Measurements from ENCODE around the gene IL10. TPM values are rescaled to one million over a fixed set of nuclear protein-coding genes. Genes with fewer than 3 reads are reported as not detected.

The IL10 gene
- total and polyA plus RNA-seq, 5 donors, result 0.59 to 5.9 (median 1.0) TPM

GRCh38 chr1:206729507-206729906 lies 42.8 kb downstream of the IL10 start:
- peaks cover 19% of the 10 kb centered on the region for H3K4me1 ChIP-seq (ENCODE audit: control insufficient read depth, insufficient read depth, low read length)
- no peak for DNase-seq
- no peaks in the 10 kb centered on the region for H3K9me3 ChIP-seq (ENCODE audit: control insufficient read depth, low read length)
- ATAC-seq, result no peak
- H3K4me3 ChIP-seq (ENCODE audit: low read length), result no peak overlapping the region
- WGBS, result 91% methylated on average over 3 of the region's 3 CpGs
- no peak overlapping the region for H3K27ac ChIP-seq (ENCODE audit: low read length)
- intact Hi-C loops (cut with DNase I), result loop anchor here (5.0 to 10.0 kb wide), 3 partner anchors 75 to 185 kb away; no protein-coding TSS in a partner anchor
- no peaks in the 10 kb centered on the region for H3K27me3 ChIP-seq (ENCODE audit: control insufficient read depth, insufficient read depth)

- Histone ChIP-seq H3K4me3 (ENCODE audit: low read length) (no peak overlapping the region), H3K27ac (ENCODE audit: low read length) (no peak overlapping the region), H3K27me3 (ENCODE audit: control insufficient read depth, insufficient read depth) (no peaks in the 10 kb centered on the region), H3K4me1 (ENCODE audit: control insufficient read depth, insufficient read depth, low read length) (peaks cover 21% of the 10 kb centered on the region), H3K9me3 (ENCODE audit: control insufficient read depth, low read length) (no peaks in the 10 kb centered on the region)
- DNase-seq (no peak), ATAC-seq (no peak)
- intact Hi-C loops (cut with DNase I), result loop anchor here (5.0 to 10.0 kb wide), 3 partner anchors 74 to 186 kb away; no protein-coding TSS in a partner anchor
- 88% methylated on average over 6 of the region's 6 CpGs for WGBS
These were observed 43.2 kb downstream of the IL10 start for GRCh38 chr1:206729050-206729449.

- Histone ChIP-seq H3K27me3 (ENCODE audit: control insufficient read depth, insufficient read depth) (no peaks in the 10 kb centered on the region), H3K4me3 (ENCODE audit: low read length) (no peak overlapping the region), H3K4me1 (ENCODE audit: control insufficient read depth, insufficient read depth, low read length) (peaks cover 25% of the 10 kb centered on the region), H3K9me3 (ENCODE audit: control insufficient read depth, low read length) (no peaks in the 10 kb centered on the region), H3K27ac (ENCODE audit: low read length) (no peak overlapping the region)
- 33% methylated on average over 9 of the region's 9 CpGs for WGBS
- DNase-seq (no peak), ATAC-seq (no peak)
- intact Hi-C loops (cut with DNase I), result loop anchor here (5.0 to 10.0 kb wide), 3 partner anchors 74 to 186 kb away; no protein-coding TSS in a partner anchor
These were observed 43.7 kb downstream of the IL10 start for GRCh38 chr1:206728697-206728987.

- ATAC-seq, result no peak
- intact Hi-C loops (cut with DNase I), result loop anchor here (5.0 to 10.0 kb wide), 3 partner anchors 73 to 187 kb away; no protein-coding TSS in a partner anchor
- WGBS, result 53% methylated on average over 8 of the region's 8 CpGs
- Histone ChIP-seq H3K27me3 (ENCODE audit: control insufficient read depth, insufficient read depth) (no peaks in the 10 kb centered on the region), H3K4me1 (ENCODE audit: control insufficient read depth, insufficient read depth, low read length) (peaks cover 29% of the 10 kb centered on the region), H3K9me3 (ENCODE audit: control insufficient read depth, low read length) (no peaks in the 10 kb centered on the region), H3K27ac (ENCODE audit: low read length) (peak overlapping the region; percentile 56), H3K4me3 (ENCODE audit: low read length) (no peak overlapping the region)
- DNase-seq, result no peak
These were observed 44.2 kb downstream of the IL10 start for GRCh38 chr1:206727981-206728696.

- H3K27ac ChIP-seq (ENCODE audit: low read length), result peak overlapping the region; percentile 48
- intact Hi-C loops (cut with DNase I), result loop anchor here (5.0 to 10.0 kb wide), 3 partner anchors 71 to 189 kb away; no protein-coding TSS in a partner anchor
- ATAC-seq, result no peak
- no peaks in the 10 kb centered on the region for H3K9me3 ChIP-seq (ENCODE audit: control insufficient read depth, low read length)
- peak in 1 of 3 donors; percentile 52 for DNase-seq
- 66% methylated on average over 9 of the region's 9 CpGs for WGBS
- H3K4me3 ChIP-seq (ENCODE audit: low read length), result no peak overlapping the region
- no peaks in the 10 kb centered on the region for H3K27me3 ChIP-seq (ENCODE audit: control insufficient read depth, insufficient read depth)
- H3K4me1 ChIP-seq (ENCODE audit: control insufficient read depth, insufficient read depth, low read length), result peaks cover 35% of the 10 kb centered on the region
These were observed 47.0 kb downstream of the IL10 start for GRCh38 chr1:206725109-206725963.

- intact Hi-C loops (cut with DNase I), result loop anchor here (5.0 to 10.0 kb wide), 3 partner anchors 37 to 191 kb away; no protein-coding TSS in a partner anchor
- H3K4me1 ChIP-seq (ENCODE audit: control insufficient read depth, insufficient read depth, low read length), result peaks cover 36% of the 10 kb centered on the region
- WGBS, result 38% methylated on average over 12 of the region's 12 CpGs
- ATAC-seq, result peak; percentile 76 to 78
- no peak overlapping the region for H3K4me3 ChIP-seq (ENCODE audit: low read length)
- H3K9me3 ChIP-seq (ENCODE audit: control insufficient read depth, low read length), result no peaks in the 10 kb centered on the region
- H3K27me3 ChIP-seq (ENCODE audit: control insufficient read depth, insufficient read depth), result no peaks in the 10 kb centered on the region
- peak overlapping the region; percentile 96 for H3K27ac ChIP-seq (ENCODE audit: low read length)
- peak; percentile 65 to 74 (median 71) for DNase-seq
These were observed 48.4 kb downstream of the IL10 start for GRCh38 chr1:206723805-206724472.

- Histone ChIP-seq H3K4me3 (ENCODE audit: low read length) (no peak overlapping the region), H3K27me3 (ENCODE audit: control insufficient read depth, insufficient read depth) (no peaks in the 10 kb centered on the region), H3K9me3 (ENCODE audit: control insufficient read depth, low read length) (no peaks in the 10 kb centered on the region), H3K4me1 (ENCODE audit: control insufficient read depth, insufficient read depth, low read length) (peaks cover 34% of the 10 kb centered on the region), H3K27ac (ENCODE audit: low read length) (peak overlapping the region; percentile 96)
- ATAC-seq, result peak in 1 of 2 donors; percentile 1
- intact Hi-C loops (cut with DNase I), result loop anchor here (5.0 to 10.0 kb wide), 3 partner anchors 36 to 191 kb away; no protein-coding TSS in a partner anchor
- no peak for DNase-seq
- 61% methylated on average over 4 of the region's 4 CpGs for WGBS
These were observed 48.9 kb downstream of the IL10 start for GRCh38 chr1:206723462-206723804.

- peaks cover 30% of the 10 kb centered on the region for H3K4me1 ChIP-seq (ENCODE audit: control insufficient read depth, insufficient read depth, low read length)
- 50% methylated on average over 17 of the region's 17 CpGs for WGBS
- ATAC-seq (peak; percentile 9 to 21), DNase-seq (no peak)
- peak overlapping the region; percentile 96 for H3K27ac ChIP-seq (ENCODE audit: low read length)
- no peaks in the 10 kb centered on the region for H3K9me3 ChIP-seq (ENCODE audit: control insufficient read depth, low read length)
- intact Hi-C loops (cut with DNase I), result loop anchor here (5.0 to 10.0 kb wide), 3 partner anchors 36 to 192 kb away; no protein-coding TSS in a partner anchor
- no peak overlapping the region for H3K4me3 ChIP-seq (ENCODE audit: low read length)
- no peaks in the 10 kb centered on the region for H3K27me3 ChIP-seq (ENCODE audit: control insufficient read depth, insufficient read depth)
These were observed 49.4 kb downstream of the IL10 start for GRCh38 chr1:206722751-206723461.

GRCh38 chr1:206721454-206721853 lies 50.8 kb downstream of the IL10 start:
- Histone ChIP-seq H3K4me1 (ENCODE audit: control insufficient read depth, insufficient read depth, low read length) (peaks cover 33% of the 10 kb centered on the region), H3K4me3 (ENCODE audit: low read length) (no peak overlapping the region), H3K27me3 (ENCODE audit: control insufficient read depth, insufficient read depth) (no peaks in the 10 kb centered on the region), H3K9me3 (ENCODE audit: control insufficient read depth, low read length) (no peaks in the 10 kb centered on the region), H3K27ac (ENCODE audit: low read length) (no peak overlapping the region)
- intact Hi-C loops (cut with DNase I), result loop anchor here (5.0 to 10.0 kb wide), 3 partner anchors 34 to 193 kb away; no protein-coding TSS in a partner anchor
- WGBS, result 79% methylated on average over 1 of the region's 1 CpG
- ATAC-seq (no peak), DNase-seq (no peak)

GRCh38 chr1:206719169-206719839 lies 53.0 kb downstream of the IL10 start:
- H3K4me1 ChIP-seq (ENCODE audit: control insufficient read depth, insufficient read depth, low read length), result peaks cover 36% of the 10 kb centered on the region
- intact Hi-C loops (cut with DNase I), result no loop called here

More at GRCh38 chr1:206719169-206719839, 53.0 kb downstream of the IL10 start:
- Histone ChIP-seq H3K9me3 (ENCODE audit: control insufficient read depth, low read length) (no peaks in the 10 kb centered on the region), H3K27me3 (ENCODE audit: control insufficient read depth, insufficient read depth) (no peaks in the 10 kb centered on the region), H3K4me3 (ENCODE audit: low read length) (no peak overlapping the region), H3K27ac (ENCODE audit: low read length) (peak overlapping the region; percentile 61)
- ATAC-seq (no peak), DNase-seq (no peak)
- WGBS, result 67% methylated on average over 10 of the region's 10 CpGs
